Measurements from ENCODE around the gene FAM228A.

Gene FAM228A

DNA sequence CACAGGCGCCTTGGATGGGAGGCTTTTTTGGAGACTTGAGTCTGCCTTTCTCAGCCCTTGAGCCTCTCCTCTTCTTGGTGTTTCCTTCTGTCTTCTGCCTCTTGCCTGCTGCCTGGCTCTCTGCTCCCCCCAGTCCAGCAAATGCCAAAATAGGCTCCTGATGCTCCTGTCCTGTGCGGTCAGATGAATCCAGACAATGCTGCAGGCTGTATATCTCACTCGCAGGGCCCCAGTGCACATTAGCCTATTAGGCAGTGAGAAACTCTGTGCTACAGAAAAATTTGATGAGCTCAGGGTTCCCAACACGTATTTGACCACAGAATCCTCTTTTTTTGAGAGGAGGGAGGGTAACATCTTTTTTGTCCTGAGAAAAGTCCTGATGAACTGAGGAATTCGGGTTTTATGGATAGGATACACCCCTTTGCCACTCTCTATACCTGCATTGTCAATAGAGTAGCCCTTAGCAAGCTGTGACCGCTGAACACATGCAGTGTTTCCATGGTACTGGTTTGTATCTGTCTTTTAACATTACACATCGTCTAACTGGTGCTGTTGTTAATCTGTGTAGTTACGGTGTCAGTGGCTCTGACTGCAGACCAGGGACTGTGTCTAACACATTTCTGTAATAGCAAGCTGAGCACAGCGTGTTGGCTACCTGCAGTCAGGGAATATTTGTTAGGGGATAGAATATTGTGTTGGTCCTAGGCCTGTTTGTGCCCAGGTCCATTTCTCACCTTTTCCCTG lies 50.8 kb downstream of the FAM228A start:
- no peaks in the 10 kb centered on the region for H3K4me1 ChIP-seq (ENCODE audit: insufficient read depth, low read length)
- H3K9me3 ChIP-seq (ENCODE audit: control insufficient read depth, insufficient read depth, low read length), result no peaks in the 10 kb centered on the region
- no peaks in the 10 kb centered on the region for H3K36me3 ChIP-seq (ENCODE audit: insufficient read depth, low read length)
- H3K9ac ChIP-seq (ENCODE audit: low read depth, low read length), result no peak overlapping the region

DNA sequence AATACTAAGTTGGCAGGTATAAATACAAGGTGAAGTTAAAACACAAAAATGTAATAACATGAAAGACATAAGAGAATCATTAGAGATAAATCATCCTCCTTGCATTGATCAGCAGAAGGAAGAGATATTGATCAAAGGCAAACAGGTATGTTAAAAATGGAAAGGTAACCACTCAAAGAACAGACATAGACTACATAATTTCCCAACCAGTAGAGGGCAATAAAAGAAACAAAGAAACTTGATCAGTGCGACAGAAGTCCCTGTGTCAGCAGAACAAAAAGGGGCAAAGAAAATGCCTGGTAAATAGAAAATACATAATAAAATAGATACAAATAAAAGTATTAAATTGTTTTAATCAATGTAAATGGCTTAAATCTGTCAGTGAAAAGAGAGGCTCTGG lies 53.6 kb downstream of the FAM228A start:
- Histone ChIP-seq H3K36me3 (ENCODE audit: insufficient read depth, low read length) (no peaks in the 10 kb centered on the region), H3K4me1 (ENCODE audit: insufficient read depth, low read length) (no peaks in the 10 kb centered on the region), H3K9ac (ENCODE audit: low read depth, low read length) (no peak overlapping the region), H3K9me3 (ENCODE audit: control insufficient read depth, insufficient read depth, low read length) (no peaks in the 10 kb centered on the region)

- Histone ChIP-seq H3K36me3 (ENCODE audit: insufficient read depth, low read length) (no peaks in the 10 kb centered on the region), H3K4me1 (ENCODE audit: insufficient read depth, low read length) (no peaks in the 10 kb centered on the region), H3K9ac (ENCODE audit: low read depth, low read length) (no peak overlapping the region), H3K9me3 (ENCODE audit: control insufficient read depth, insufficient read depth, low read length) (no peaks in the 10 kb centered on the region)
Observed at GRCh38 chr2:24231461-24231881, 56.6 kb downstream of the FAM228A start.

GRCh38 chr2:24233321-24233720 lies 58.5 kb downstream of the FAM228A start:
- no peaks in the 10 kb centered on the region for H3K9me3 ChIP-seq (ENCODE audit: control insufficient read depth, insufficient read depth, low read length)
- no peak overlapping the region for H3K9ac ChIP-seq (ENCODE audit: low read depth, low read length)
- H3K4me1 ChIP-seq (ENCODE audit: insufficient read depth, low read length), result no peaks in the 10 kb centered on the region
- H3K36me3 ChIP-seq (ENCODE audit: insufficient read depth, low read length), result no peaks in the 10 kb centered on the region

DNA sequence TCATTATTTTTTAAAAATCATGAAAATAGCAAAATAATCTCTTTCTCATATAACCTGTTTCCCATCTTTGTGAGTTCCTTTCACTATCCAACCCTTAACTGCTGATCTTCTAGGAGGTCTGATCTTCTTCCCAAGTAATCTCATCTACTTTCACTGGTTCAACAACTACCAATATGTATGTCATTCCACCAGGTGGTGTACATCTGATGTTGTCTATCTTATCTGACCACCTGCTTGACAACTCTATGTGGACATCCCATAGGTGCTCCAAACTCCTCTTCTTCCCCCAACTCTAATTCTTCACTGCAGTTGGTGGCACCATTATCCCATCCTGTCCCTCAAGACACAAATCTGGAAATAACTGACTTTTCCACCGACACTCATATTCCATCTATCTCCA lies 62.5 kb downstream of the FAM228A start:
- H3K9ac ChIP-seq (ENCODE audit: low read depth, low read length), result no peak overlapping the region
- H3K9me3 ChIP-seq (ENCODE audit: control insufficient read depth, insufficient read depth, low read length), result no peaks in the 10 kb centered on the region
- H3K36me3 ChIP-seq (ENCODE audit: insufficient read depth, low read length), result no peaks in the 10 kb centered on the region
- no peaks in the 10 kb centered on the region for H3K4me1 ChIP-seq (ENCODE audit: insufficient read depth, low read length)

- no peaks in the 10 kb centered on the region for H3K9me3 ChIP-seq (ENCODE audit: control insufficient read depth, insufficient read depth, low read length)
- no peak overlapping the region for H3K9ac ChIP-seq (ENCODE audit: low read depth, low read length)
- no peaks in the 10 kb centered on the region for H3K4me1 ChIP-seq (ENCODE audit: insufficient read depth, low read length)
- H3K36me3 ChIP-seq (ENCODE audit: insufficient read depth, low read length), result no peaks in the 10 kb centered on the region
Observed at GRCh38 chr2:24238158-24238557, 63.3 kb downstream of the FAM228A start.

- no peak overlapping the region for H3K9ac ChIP-seq (ENCODE audit: low read depth, low read length)
- H3K4me1 ChIP-seq (ENCODE audit: insufficient read depth, low read length), result no peaks in the 10 kb centered on the region
- H3K36me3 ChIP-seq (ENCODE audit: insufficient read depth, low read length), result no peaks in the 10 kb centered on the region; the same call in 1 of the 2 replicates
- no peaks in the 10 kb centered on the region for H3K9me3 ChIP-seq (ENCODE audit: control insufficient read depth, insufficient read depth, low read length)
Observed at GRCh38 chr2:24239553-24239952, 64.7 kb downstream of the FAM228A start.
